Uterus (tissue), 2 donors: ENCODE results near the gene HLA-DPA1.

Experiments
- CTCF ChIP-seq, 4 experiments: fragments of 200-600 bp in 2 of 4; fragments of 450-650 bp in 2 of 4; sonication (generic) in 2 of 4; IDR thresholded peaks; one replicate each; pipeline ENCODE4 v1.5.1; 2016 to 2019; ENCODE audit warnings: antibody characterized with exemption in 4 of 4, mild to moderate bottlenecking in 2 of 4, moderate library complexity in 1 of 4
- POLR2A ChIP-seq, 2 donors: fragments of 450-650 bp; IDR thresholded peaks; one replicate each; pipeline ENCODE4 v1.6.1; 2016; ENCODE audit warnings: antibody characterized with exemption in 2 of 2, mild to moderate bottlenecking in 1 of 2, moderate library complexity in 1 of 2

- TF ChIP-seq CTCF (IDR thresholded peaks at IDR 0.05), result no peak
- TF ChIP-seq POLR2A (IDR thresholded peaks at IDR 0.05), result no peak
Measured at GRCh38 chr6:33017694-33018353, 55.6 kb downstream of the HLA-DPA1 start.
